ENCODE measurements around the gene DEGS1. TPM values are rescaled to one million over a fixed set of nuclear protein-coding genes. Genes with fewer than 3 reads are reported as not detected.

Gene DEGS1
- total RNA-seq, 1 experiment from 2014 or later: 82.8 TPM

- POLR2A ChIA-PET: interaction anchor here (0.7 kb wide), 1 partner anchor 43 kb away, joined by 4 read pairs; no protein-coding TSS in a partner anchor
- H3K27me3 ChIP-seq (ENCODE audit: control insufficient read depth, insufficient read depth, low read length): no peaks in the 10 kb centered on the region
- DNase-seq (ENCODE audit: low read depth, low spot score) (no peak), ATAC-seq (no peak)
- no TSS peak for BruUV-seq (replicated peaks)
- H3K27ac ChIP-seq (ENCODE audit: low read length): no peak overlapping the region
- in situ Hi-C loops (cut with HindIII; ENCODE audit: low pct_unique_long_range_greater_than_20kb, low sequenced_read_pairs) (no loop called here), intact Hi-C loops (cut with micrococcal nuclease; ENCODE audit: unreplicated experiment) (no loop called here)
- no peaks in the 10 kb centered on the region for H3K9me3 ChIP-seq (ENCODE audit: control insufficient read depth, insufficient read depth, low read depth, low read length)
- no peak for TF ChIP-seq TCF7L2 (IDR thresholded peaks at IDR 0.05; ENCODE audit: low read depth, low read length)
- TF ChIP-seq SIN3A (IDR thresholded peaks at IDR 0.05; ENCODE audit: borderline replicate concordance, insufficient read depth, low read depth, low read length): no peak
- TF ChIP-seq CTCF (IDR thresholded peaks at IDR 0.05): no peak
- TF ChIP-seq POLR2AphosphoS5 (IDR thresholded peaks at IDR 0.05; ENCODE audit: low read depth, low read length): no peak
- no peak overlapping the region for H3K4me3 ChIP-seq (ENCODE audit: low read depth in 2 of 2, low read length in 2 of 2)
- peaks cover 34% of the 10 kb centered on the region for H3K36me3 ChIP-seq (ENCODE audit: control insufficient read depth, insufficient read depth, low read length)
- CTCF ChIA-PET: no interaction called here
- no peaks in the 10 kb centered on the region for H3K4me1 ChIP-seq (ENCODE audit: control insufficient read depth, insufficient read depth, low read length)
These were observed 23.5 kb upstream of the DEGS1 start for GRCh38 chr1:224159541-224159940.

GRCh38 chr1:224160171-224160682, 22.8 kb upstream of the DEGS1 start:
- DNase-seq (ENCODE audit: low read depth, low spot score): no peak

More at GRCh38 chr1:224160171-224160682, 22.8 kb upstream of the DEGS1 start:
- POLR2A ChIA-PET: no interaction called here
- CTCF ChIA-PET: no interaction called here
- H3K36me3 ChIP-seq (ENCODE audit: control insufficient read depth, insufficient read depth, low read length): peaks cover 34% of the 10 kb centered on the region
- TF ChIP-seq SIN3A (IDR thresholded peaks at IDR 0.05; ENCODE audit: borderline replicate concordance, insufficient read depth, low read depth, low read length) (no peak), POLR2AphosphoS5 (IDR thresholded peaks at IDR 0.05; ENCODE audit: low read depth, low read length) (no peak), REST (IDR thresholded peaks at IDR 0.05; ENCODE audit: insufficient read depth in 1 of 2, low read depth in 2 of 2, low read length in 1 of 2) (no peak), CTCF (IDR thresholded peaks at IDR 0.05) (no peak), TCF7L2 (IDR thresholded peaks at IDR 0.05; ENCODE audit: low read depth, low read length) (no peak)
- no peak for ATAC-seq
- no TSS peak for BruUV-seq (replicated peaks)
- no peak overlapping the region for H3K27ac ChIP-seq (ENCODE audit: low read length)
- H3K27me3 ChIP-seq (ENCODE audit: control insufficient read depth, insufficient read depth, low read length): no peaks in the 10 kb centered on the region
- in situ Hi-C loops (cut with HindIII; ENCODE audit: low pct_unique_long_range_greater_than_20kb, low sequenced_read_pairs) (no loop called here), intact Hi-C loops (cut with micrococcal nuclease; ENCODE audit: unreplicated experiment) (no loop called here)
- no peaks in the 10 kb centered on the region for H3K4me1 ChIP-seq (ENCODE audit: control insufficient read depth, insufficient read depth, low read length)
- H3K4me3 ChIP-seq (ENCODE audit: low read depth in 2 of 2, low read length in 2 of 2): no peak overlapping the region
- no peaks in the 10 kb centered on the region for H3K9me3 ChIP-seq (ENCODE audit: control insufficient read depth, insufficient read depth, low read depth, low read length)
